GM19463 (cell line): ENCODE results near the gene LSM10.

ENCODE experiments used
- ATAC-seq: cut with Tn5 transposase; IDR thresholded peaks from one replicate; pipeline ENCODE4 v1.9.1; 2021; ENCODE audit warnings: mild to moderate bottlenecking, moderate library complexity; ENCODE audit not compliant: unreplicated experiment

Gene LSM10

DNA sequence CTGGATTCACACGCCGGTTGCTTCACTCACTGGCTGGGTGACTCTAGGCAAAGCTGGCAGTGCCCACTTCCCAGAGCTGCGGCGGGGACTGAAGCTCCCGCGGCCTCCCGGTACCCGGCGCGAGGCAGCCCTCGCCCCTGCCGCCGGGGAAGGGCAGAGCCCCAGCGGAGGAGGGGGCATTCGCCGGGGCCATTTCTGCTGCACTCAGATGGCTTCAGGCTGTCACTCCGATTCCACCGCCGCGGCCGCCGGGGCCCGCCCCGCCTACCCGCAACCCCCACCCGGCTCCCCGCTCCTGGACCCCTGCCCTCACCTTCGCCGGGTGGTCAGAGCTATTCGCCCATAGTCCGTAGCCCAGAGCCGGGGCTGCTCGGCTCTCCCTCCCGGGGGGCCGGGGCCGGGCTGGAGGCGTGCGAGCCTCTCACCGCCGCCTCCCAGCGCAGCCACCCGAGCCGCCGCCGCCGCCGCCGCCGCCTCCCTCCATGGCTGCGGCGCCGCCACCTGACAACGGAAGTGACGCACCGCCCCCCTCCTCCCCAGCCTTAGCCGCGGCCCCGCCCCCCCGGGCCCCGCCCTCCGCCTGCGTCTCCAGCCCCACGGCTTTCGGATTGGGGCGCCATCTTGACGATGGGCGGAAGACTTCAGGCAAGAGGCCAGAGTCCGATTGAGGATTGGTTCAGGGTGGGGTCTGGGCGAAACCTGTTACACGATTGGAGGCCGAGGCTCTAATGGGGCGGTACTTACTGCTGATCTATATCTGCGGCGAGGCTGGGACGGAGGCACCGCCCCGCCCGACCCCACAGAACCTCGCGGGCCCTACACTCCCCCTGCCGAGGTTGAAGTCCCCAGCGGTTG is 12.1 kb downstream of the LSM10 start, which contains the start of gene STK40:
Gene STK40 (minus strand): TSS at position 515 of the 855 bp plus-strand sequence. CDS start 24,592 bp downstream, outside the sequence.
- peak; percentile 79 for ATAC-seq

DNA sequence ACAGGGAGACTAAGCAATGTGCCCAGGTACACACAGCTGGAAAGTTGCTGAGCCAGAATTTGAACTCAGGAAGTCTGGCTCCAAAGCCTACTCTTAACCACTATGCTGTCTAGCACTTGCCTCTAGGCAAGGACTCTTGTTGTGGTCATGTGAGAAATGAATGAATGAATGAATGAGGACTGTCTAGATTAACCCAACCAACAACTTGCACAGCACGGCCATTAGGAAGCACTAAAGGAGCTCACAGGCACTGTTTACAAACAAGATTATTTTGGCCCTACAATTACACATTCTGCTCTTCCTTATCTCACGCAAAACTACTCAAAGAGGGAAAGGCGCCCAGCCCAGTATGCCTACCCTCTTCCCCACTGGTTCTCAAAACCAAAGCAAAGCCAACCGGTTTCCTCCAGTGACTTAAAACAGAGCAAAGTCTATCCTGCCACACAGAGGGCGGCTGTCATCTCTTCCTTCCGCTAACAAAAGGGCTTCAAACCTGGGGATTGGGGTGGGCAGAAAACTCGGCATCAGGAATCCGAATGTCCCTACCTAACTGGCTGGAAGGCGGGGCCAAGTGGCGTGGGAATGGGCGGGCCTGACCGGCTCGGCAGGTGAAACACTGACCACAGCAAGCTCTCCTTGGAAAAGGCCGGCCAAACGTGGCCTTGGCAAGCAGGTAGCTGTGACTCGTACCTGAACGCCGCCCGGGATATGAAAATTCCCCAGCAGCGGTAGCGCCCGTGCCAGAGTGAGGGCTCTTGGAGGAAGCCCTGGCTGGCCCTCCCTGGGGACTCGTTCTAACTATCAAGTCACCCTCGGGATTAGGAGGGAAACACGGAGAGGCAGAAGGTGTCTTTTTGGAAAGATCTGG is 12.9 kb downstream of the LSM10 start:
- ATAC-seq = no peak

DNA sequence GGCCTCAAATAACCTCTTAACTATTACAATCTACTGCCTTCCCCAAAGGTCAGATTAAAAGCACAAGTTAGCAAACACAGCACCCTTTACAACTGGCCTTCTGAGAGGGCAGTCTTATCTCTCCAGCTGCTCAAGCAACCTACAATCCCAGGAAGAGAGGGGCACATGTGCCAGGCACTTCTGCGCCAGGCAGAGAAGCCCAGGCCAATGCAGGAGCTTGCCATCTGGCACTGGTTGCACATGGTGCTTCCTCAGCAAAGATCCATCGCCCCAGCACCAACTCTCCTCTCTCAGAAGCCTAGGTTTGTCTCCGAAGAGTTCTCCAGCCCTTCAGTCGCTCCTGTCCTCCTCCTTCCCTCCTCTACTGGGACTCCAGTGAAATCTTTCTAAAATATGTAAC is 14.5 kb downstream of the LSM10 start:
- no peak for ATAC-seq

DNA sequence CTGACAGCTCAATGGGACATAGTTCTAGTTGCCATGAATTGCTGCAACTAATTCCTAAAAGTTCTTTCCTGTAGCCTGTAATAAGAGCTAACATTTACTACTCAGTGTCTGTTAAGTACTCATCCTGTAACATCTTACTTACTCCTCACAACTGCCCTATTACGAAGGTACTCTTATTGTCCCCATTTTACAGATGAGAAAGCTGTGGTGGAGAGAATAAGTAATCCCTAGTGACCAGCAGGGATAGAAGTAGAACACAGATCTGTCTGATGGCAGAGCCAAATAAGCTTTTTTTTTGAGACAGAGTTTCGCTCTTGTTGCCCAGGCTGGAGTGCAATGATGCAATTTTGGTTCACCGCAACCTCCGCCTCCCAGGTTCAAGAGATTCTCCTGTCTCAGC is 15.0 kb downstream of the LSM10 start:
- ATAC-seq = no peak

DNA sequence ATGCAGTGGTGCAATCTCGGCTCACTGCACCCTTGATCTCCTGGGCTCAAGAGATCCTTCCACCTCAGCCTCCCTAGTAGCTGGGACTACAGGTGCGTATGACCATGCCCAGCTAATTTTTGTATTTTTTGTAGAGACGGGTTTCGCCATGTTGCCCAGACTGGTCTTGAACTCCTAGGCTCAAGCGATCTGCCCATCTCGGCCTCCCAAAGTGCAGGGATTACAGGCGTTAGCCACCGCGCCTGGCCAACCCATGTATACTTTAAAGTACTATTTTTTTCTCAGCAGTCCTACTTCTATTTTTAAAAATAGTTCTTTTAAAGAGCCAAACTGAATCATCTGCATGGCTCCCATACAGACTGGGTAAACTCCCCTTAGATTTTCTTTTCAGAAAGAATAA is 15.5 kb downstream of the LSM10 start:
- no peak for ATAC-seq

DNA sequence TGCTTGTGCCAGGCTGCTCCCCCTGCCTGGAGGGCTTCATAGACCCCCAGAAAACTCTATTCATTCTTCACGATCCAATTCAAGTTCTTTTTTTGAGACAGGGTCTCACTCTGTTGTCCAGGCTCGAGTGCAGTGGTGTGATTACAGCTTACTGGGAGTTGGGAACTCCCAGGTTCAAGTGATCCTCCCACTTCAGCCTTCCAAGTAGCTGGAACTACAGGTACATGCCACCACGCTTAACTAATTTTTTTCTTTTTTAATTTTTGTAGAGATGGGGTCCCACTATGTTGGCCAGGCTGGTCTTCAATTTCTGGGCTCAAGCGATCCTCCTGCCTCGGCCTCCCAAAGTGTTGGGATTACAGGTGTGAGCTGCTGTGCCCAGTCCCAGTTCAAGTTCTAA is 16.3 kb downstream of the LSM10 start:
- no peak for ATAC-seq

DNA sequence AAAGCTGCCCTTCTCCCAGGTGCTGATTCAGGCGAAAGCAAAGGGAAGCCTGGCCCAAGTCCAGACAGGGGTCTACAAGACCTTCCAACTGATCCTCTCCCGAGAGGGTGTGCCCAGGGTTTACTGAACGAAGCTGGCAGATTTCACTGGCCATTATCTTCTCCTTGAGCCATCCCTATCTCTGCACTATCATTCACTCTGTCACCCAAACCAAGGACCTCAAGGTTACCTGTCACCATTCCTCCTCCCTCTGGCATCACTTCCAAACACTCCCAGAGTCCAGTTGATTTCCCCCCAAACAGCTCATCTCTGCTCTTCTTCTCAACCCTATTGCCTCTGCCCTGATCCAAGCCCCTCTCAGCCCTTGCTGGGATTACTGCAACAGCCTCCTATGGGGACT is 16.9 kb downstream of the LSM10 start:
- ATAC-seq = no peak

DNA sequence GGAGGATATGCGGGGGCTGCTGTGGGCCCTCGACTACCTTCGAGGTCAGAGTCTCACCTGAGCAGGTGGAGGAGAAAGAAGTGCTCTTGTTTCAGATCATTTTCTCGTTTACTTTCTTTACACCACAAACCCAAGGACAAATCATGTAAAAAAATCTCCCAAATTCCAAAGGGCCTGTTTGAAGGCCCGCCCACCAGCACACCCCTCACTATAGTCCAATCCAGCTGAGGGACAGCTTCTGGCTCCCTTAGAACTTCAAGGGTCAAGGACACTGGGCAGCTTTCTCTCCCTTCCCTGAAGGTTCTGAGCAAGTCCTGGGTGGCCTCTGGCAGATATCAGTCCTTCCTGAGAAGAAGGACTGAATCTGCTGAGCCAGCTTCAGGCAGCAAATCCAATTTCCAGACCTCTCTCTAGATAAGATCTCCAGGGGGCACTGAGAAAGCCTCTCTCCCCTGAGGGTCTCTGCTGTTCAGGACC is 17.5 kb downstream of the LSM10 start:
- ATAC-seq = no peak

DNA sequence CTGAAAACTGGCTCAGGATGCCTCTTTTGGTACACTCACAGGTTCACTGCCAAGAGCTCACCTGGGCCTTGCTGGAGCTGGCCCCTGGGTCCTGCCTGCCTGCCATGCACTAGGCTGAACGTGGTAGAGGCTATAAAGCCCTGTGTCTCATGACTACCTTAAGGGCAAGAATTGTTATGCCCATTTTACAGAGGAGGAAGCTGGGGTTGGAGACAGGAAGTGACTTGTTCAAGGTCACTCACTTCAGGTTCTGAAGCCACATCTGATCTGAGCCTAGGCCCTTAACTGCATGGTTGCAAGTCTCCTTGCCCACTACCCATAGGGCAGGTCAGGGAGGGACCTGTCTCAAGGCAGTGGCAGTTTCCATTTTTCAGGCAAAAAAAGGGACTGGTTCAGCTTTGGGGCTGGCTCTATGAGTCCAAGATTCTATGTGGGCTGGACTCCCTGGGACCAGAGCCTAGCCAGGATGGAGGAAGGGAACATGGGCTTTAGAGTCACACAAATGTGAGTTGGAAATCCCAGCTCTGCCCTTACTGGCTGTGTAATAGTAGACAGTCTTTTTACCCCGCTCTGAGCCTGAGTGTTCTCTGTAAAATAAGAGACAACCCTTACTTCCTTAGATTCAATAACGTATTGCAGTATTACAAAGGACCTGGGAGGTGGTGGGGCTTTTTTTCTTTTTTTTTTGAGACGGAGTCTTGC is 19.8 kb downstream of the LSM10 start:
- ATAC-seq = no peak

DNA sequence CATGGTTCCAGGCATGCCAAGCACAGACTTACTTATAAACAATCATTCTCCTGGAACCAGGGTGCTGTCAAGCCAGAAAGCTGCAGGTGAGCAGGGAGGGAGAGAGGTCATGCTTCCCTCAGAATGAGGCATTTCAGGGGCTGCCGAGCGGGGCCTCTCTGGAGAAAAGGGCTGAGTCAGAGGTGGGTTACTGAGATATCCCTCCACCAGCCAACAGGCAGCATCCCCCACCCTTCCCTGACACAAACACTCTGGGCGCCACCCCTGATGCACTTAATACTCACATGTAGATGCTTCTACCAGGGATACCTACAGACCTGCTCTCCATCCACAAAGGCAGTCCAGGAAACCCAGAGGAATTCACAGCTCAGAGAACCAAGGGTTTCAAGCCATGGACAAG is 25.1 kb downstream of the LSM10 start:
- no peak for ATAC-seq

DNA sequence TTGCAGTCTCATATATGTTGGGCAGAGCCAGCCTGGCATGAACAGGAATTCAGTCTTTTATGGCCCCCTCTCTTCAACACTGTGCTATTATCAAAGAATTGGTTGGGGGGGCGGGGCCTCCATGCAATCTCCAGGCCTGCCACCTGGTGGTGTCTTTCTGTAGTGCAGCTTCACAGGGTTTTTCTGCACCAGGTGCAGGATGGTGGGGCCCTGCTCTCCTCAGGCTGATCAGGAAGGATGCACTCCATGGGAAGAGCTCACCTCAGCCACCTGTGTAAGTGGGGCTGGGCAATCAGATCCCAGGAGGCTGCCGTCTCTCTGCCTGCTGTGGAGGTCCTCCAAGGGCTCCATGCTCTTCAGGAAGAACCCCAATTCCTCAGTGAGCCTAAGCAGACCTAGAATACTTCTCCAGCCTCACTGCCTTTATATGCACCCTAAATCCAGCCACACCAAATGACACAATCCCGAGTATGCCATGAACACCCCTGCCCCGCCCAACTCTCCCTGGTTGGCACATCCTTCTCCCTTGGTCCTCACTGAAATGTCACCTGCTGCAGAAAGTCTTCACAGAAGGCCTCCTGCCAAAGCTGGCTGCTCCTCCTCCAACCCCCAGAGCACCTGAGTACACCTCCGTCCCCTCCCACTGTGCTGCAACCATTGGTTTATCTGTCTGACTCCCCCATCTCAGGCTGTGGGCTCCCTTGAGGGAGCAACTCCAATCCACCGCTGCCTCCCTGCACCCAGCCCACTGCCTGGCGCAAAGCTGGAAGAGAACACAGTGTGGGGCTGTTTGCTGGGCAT is 28.4 kb downstream of the LSM10 start:
- no peak for ATAC-seq

DNA sequence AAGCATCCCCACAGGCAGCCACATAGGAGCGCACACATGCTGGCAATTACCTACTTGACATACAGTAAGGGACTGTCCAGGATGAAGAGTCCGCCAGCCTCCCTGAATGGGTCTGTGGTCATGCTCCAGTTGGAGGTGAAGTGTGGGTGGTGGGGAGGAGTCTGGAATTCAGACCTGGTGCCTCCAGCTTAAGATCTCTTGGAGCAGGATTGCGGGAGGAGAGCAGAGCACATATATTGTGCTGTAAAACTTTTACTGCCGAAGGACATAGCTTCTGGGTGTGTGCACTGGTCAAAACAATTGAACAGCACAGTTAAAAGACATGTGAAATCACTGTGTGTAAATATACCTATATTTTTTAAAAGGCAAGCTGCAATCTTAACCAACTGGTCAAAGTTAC is 29.9 kb downstream of the LSM10 start:
- no peak for ATAC-seq

DNA sequence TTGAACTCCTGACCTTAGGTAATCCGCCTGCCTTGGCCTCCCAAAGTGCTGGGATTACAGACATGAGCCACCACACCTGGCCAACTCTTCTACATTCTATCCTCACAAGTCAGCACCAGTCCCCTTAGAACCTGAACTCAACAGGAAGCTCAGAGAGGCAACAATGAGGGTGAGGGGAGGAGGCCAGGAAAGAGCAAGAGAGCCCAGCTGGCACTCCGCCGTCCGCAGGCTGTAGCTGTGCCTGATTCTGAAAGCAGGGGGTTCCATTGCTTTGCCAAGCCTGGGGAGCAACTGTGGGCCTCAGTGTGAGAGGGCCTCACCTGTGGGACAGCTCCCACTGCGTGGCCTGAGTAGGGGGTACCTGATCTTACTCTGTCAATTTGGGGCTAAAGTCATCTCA is 30.6 kb downstream of the LSM10 start:
- no peak for ATAC-seq

DNA sequence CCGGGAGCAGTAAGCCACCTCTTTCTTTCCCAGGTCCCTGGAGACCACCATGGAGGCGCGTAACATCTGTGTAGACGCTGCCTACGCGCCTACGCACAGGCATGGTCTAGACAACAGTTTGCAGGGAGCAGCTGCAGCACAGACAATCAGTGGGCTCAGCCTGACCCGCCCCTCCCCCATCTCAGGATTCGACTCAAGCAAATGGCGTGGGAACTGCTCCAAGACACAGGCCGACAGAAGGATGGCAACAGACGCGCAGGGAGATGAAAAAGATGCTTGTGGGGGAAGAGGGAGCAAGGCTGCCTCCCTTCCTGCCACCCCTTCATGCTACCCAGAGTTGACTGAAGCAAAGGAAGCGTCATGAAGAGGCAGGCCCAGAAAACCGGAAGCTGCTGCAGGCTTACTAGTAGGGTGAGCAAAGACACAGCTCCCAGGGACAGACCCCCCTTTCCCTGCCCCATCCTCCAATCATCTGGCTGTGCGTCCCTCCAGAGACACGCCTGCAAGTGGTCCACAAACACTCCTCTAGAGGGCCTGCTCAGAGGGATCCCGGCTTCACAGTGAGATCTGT is 31.5 kb downstream of the LSM10 start:
- ATAC-seq = no peak

DNA sequence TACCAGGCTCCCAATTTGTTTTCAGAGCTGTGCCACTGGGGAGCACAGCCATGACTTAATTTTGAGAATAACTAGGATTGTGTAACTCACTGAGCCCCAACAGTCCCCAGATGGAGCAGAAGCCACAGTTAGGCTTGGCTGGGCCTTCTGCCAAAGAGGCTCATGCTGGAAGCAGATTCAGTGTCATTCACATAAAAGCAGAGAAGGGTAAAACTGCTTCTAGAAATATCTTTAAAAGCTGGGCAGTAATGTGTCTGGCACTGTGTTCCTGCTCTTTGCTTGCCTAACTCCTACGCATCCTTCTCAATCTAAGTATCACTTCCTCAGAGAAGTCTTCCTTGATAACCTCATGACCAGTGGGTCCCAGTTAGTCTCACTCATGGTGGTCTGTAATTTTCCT is 32.3 kb downstream of the LSM10 start:
- ATAC-seq = no peak

DNA sequence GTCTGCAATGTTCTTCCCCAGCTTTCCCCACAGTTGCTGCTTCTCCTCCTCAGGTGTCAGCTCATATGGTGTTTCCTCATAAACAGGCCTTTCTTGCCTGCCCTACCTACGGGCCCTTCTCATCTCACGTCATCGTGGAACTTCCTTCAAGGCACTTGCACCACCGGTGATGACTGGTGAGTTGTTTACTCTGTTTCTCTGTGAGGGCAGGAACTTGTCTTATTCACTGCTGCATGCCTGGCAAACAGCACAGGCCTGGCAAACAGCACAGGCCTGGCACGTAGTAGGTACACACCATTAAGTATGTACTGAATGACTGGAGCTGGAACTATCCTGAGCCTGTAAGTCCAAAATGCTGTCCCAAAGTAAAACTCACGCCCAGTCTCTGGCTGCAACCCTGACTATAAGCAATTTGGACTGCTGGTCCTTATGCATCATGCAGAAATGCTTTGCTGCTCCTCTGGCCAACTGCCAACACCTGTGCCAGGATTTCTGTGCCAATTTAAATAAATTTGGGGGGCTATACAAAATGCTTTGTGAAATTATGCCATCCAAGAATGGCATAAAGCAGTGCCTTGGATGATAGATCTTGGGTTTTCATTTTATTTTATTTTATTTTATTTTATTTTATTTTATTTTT is 37.7 kb downstream of the LSM10 start:
- no peak for ATAC-seq

DNA sequence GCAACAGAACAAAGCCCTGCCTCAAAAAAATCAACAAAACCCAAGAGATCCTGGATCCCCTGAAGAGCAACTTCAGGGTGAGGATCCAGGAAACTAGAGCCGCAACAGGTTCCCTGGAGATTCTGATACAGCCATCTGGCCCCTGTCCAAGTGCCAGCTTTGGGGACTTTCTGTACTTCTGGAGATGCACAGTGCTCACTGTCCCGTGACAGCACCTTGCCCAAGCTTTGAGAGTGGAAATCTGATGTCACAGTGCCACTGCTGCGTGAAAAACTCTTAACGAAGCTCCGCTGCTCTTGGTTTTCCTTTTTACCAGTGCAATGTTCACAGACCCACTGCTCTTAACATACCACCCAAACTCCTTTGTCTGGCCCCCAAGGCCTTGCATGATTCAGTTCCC is 38.3 kb downstream of the LSM10 start:
- no peak for ATAC-seq

DNA sequence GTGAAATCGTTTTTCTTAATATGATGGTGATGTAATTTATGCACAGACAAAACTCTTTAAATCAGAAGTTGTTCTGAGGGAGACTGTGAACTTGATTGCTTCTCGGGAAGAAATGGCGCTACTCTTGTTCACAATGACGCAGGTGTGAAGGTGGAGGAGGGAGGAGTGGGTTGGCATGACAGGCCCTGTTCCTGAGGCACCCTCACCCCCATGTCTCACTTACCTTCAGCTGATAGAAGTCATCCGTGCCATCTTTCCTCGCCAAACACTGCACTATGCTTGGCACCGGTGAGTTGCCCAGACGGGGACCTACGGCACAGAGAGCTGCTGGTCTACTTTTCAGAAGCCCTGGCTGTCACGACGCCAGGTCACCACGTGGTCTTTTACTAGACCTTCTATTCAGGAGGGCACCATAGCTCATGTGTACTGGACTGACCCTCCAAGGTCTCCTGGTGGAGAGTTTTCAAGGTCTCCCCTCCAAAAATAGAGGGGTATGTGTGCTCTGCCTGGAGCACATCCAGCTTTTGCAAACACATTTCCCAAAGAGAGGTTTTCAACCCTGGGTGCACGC is 39.1 kb downstream of the LSM10 start:
- ATAC-seq = no peak

DNA sequence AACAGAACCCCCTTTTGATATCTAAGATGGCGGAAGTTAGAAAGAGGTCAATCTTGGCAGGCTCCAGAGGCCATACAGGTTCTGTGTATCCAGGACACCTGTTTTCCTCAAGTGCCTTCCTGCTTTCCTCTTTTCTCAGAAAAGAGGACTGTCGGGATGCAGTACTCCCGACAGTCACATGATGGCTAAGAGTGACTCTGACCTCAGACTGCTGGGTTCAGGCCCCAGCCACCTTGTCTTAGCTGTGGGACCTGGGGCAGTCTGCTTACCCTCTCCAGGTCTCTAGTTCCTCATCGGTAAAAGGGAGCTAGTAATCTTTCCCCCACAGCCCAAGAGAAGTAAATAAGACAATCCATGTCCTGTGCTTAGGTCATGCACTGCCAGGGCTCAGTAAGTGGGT is 41.9 kb downstream of the LSM10 start:
- no peak for ATAC-seq
